A549 (cell line): ENCODE data around the gene TAGAP. TPM values are rescaled to one million over a fixed set of nuclear protein-coding genes. Genes with fewer than 3 reads are reported as not detected.

Experiments used
- ATAC-seq, 2 experiments: fragments of 200-7000 bp in 1 of 2; fragments of >200 bp in 1 of 2; cut with Nextera tagmentation in 1 of 2; cut with Tn5 transposase in 1 of 2; 3 replicates each; pipeline versions ENCODE4 v1.8.0 to v1.9.1; 2018 to 2020; ENCODE audit warnings: mild to moderate bottlenecking in 1 of 2, moderate library complexity in 1 of 2
- CTCF ChIA-PET: fragments of 300-600 bp; sonication (Branson Sonifier 250); formaldehyde crosslinking; extraction: SDS; loops from one replicate; lab custom pipeline; 2021; ENCODE audit warnings: antibody characterized with exemption, inconsistent platforms; lab: Yijun Ruan, JAX
- POLR2A ChIA-PET: fragments of 350-600 bp; formaldehyde crosslinking; extraction: SDS; loops from one replicate; lab custom pipeline; 2021; ENCODE audit warnings: antibody characterized with exemption, inconsistent platforms; lab: Yijun Ruan, JAX
- DNase-seq, 2 experiments: peaks; one replicate each; pipeline versions ENCODE4 v3.0.0 to v3.0.0-alpha.2; 2011 to 2016; ENCODE audit warnings: low read depth in 1 of 2, low spot score in 1 of 2
- FAIRE-seq: peaks from 2 replicates; lab custom pipeline; 2011; peaks lifted over from hg19 to GRCh38; lab: Jason Lieb, UNC
- H3K27ac ChIP-seq, 2 experiments: fragments of >200 bp; sonication (Bioruptor Twin); formaldehyde crosslinking; 3 replicates each; pipeline ENCODE4 v1.5.1; 2016 to 2017
- H3K4me1 ChIP-seq: fragments of >200 bp; sonication (Bioruptor Twin); formaldehyde crosslinking; 3 replicates; pipeline ENCODE4 v1.6.1; 2016
- H3K4me2 ChIP-seq: fragments of >200 bp; sonication (Bioruptor Twin); formaldehyde crosslinking; 3 replicates; pipeline ENCODE4 v1.6.1; 2016
- H3K4me3 ChIP-seq: fragments of >200 bp; sonication (Bioruptor Twin); formaldehyde crosslinking; 3 replicates; pipeline ENCODE4 v1.5.1; 2016
- H3K9me3 ChIP-seq: fragments of >200 bp; sonication (Bioruptor Twin); formaldehyde crosslinking; 3 replicates; pipeline ENCODE4 v1.6.1; 2016
- CBX2 ChIP-seq: fragments of 200-600 bp; sonication (generic); IDR thresholded peaks from 2 replicates; pipeline ENCODE4 v1.6.1; 2016; ENCODE audit warnings: low read depth, mild to moderate bottlenecking, borderline replicate concordance
- CBX8 ChIP-seq: fragments of 200-600 bp; sonication (generic); IDR thresholded peaks from 2 replicates; pipeline ENCODE4 v1.6.1; 2016
- CTCF ChIP-seq: fragments of >200 bp; sonication (Bioruptor Twin); formaldehyde crosslinking; IDR thresholded peaks from 3 replicates; pipeline ENCODE4 v1.5.1; 2016
- ELK1 ChIP-seq: fragments of 150-350 bp; IDR thresholded peaks from 2 replicates; pipeline ENCODE4 v1.6.1; 2014; ENCODE audit warnings: low read depth, mild to moderate bottlenecking, low read length
- EP300 ChIP-seq, 2 experiments: fragments of >200 bp; sonication (Bioruptor Twin); formaldehyde crosslinking; IDR thresholded peaks; 2 replicates in 1 of 2; 3 replicates in 1 of 2; pipeline ENCODE4 v1.6.1; 2016 to 2017
- FOSB ChIP-seq: fragments of 250-450 bp; sonication (Bioruptor Pico); IDR thresholded peaks from 2 replicates; pipeline ENCODE4 v1.5.0; 2020; ENCODE audit warnings: mild to moderate bottlenecking, moderate library complexity
- HDAC2 ChIP-seq: fragments of 200-600 bp; sonication (generic); IDR thresholded peaks from 2 replicates; pipeline ENCODE4 v1.6.1; 2016
- HES2 ChIP-seq: fragments of >200 bp; sonication (Bioruptor Twin); formaldehyde crosslinking; IDR thresholded peaks from 2 replicates; pipeline ENCODE4 v1.6.1; 2016
- HOXA7 ChIP-seq: fragments of 250-450 bp; sonication (Bioruptor Pico); IDR thresholded peaks from 2 replicates; pipeline ENCODE4 v1.5.0; 2020; ENCODE audit warnings: mild to moderate bottlenecking, moderate library complexity
- JUNB ChIP-seq: fragments of >200 bp; sonication (Bioruptor Twin); formaldehyde crosslinking; IDR thresholded peaks from 2 replicates; pipeline ENCODE4 v1.6.1; 2016
- MYC ChIP-seq: IDR thresholded peaks from 2 replicates; pipeline ENCODE4 v1.6.1; 2012; ENCODE audit warnings: mild to moderate bottlenecking, inconsistent platforms, low read length, improper control_type of control experiment, borderline replicate concordance
- PHF8 ChIP-seq: fragments of 200-600 bp; sonication (generic); IDR thresholded peaks from 2 replicates; pipeline ENCODE4 v1.6.1; 2016; ENCODE audit warnings: low read depth, mild to moderate bottlenecking, antibody characterized with exemption, moderate library complexity, borderline replicate concordance
- POLR2A ChIP-seq: IDR thresholded peaks from 2 replicates; pipeline ENCODE4 v1.6.1; 2012; ENCODE audit warnings: mild to moderate bottlenecking, low read length
- POLR2AphosphoS2 ChIP-seq: conservative IDR thresholded peaks from 2 replicates; pipeline ENCODE4 v1.6.1; 2012; ENCODE audit warnings: low read length, improper control_type of control experiment, inconsistent platforms
- SMC3 ChIP-seq: fragments of >200 bp; sonication (Bioruptor Twin); formaldehyde crosslinking; IDR thresholded peaks from 3 replicates; pipeline ENCODE4 v1.6.1; 2018; ENCODE audit warnings: inconsistent platforms
- SREBF2 ChIP-seq: fragments of 450-650 bp; IDR thresholded peaks from 2 replicates; pipeline ENCODE4 v1.6.1; 2014; ENCODE audit warnings: mild to moderate bottlenecking, moderate library complexity
- ZSCAN20 ChIP-seq: fragments of 250-450 bp; sonication (Bioruptor Pico); IDR thresholded peaks from 2 replicates; pipeline ENCODE4 v1.8.0; 2022; ENCODE audit warnings: mild to moderate bottlenecking, moderate library complexity
- WGBS: methylation state at CpG from one replicate; pipeline ENCODE4 v1.1.6; 2017; ENCODE audit errors: missing lambda C conversion rate; 5-methylcytosine and 5-hydroxymethylcytosine counted together
- polyA plus RNA-seq, 4 experiments: library from polyadenylated mRNA; depleted of rRNA in 3 of 4; stranded (reverse); fragments of >200 nt; fragmentation: RNase III in 1 of 4; extraction: RNeasy Plus Mini Kit Qiagen cat#74134 plus additional on column Dnase treatment in 1 of 4; gene quantifications; 2 replicates in 3 of 4; 3 replicates in 1 of 4; pipeline ENCODE4 v1.2.3, GENCODE V29; 2011 to 2017

TAGAP gene
- polyA plus RNA-seq, 2 of the 4 experiments (the other 2 are of a cell fraction) = not detected

- FAIRE-seq (no peak), DNase-seq (no peak), ATAC-seq (no peak)
- POLR2A ChIA-PET = no interaction called here
- TF ChIP-seq POLR2A (no peak), POLR2AphosphoS2 (no peak), SMC3 (no peak), SREBF2 (no peak)
- 11% methylated on average over 3 of the region's 3 CpGs for WGBS
- Histone ChIP-seq H3K4me2 (no peak overlapping the region), H3K27ac (no peak overlapping the region), H3K4me3 (no peak overlapping the region), H3K9me3 (no peaks in the 10 kb centered on the region; the same call in 2 of the 3 replicates), H3K4me1 (no peaks in the 10 kb centered on the region)
- CTCF ChIA-PET = interaction anchor here (0.6 kb wide), 1 partner anchor 375 kb away, joined by 4 read pairs; no protein-coding TSS in a partner anchor
Measured at GRCh38 chr6:159066483-159066882, 21.7 kb upstream of the TAGAP start.

GRCh38 chr6:159065759-159066329 is 21.1 kb upstream of the TAGAP start:
- no peak for DNase-seq
- POLR2A ChIA-PET = no interaction called here

GRCh38 chr6:159065091-159065490 is 20.3 kb upstream of the TAGAP start:
- ATAC-seq (no peak), DNase-seq (no peak), FAIRE-seq (no peak)
- WGBS = 49% methylated on average over 6 of the region's 6 CpGs
- TF ChIP-seq PHF8 (no peak), EP300 (IDR thresholded peaks at IDR 0.05) (no peak), HOXA7 (CRISPR knock-in tag) (no peak)
- Histone ChIP-seq H3K4me1 (no peaks in the 10 kb centered on the region), H3K27ac (no peak overlapping the region), H3K4me2 (no peak overlapping the region), H3K4me3 (no peak overlapping the region), H3K9me3 (no peaks in the 10 kb centered on the region; the same call in 2 of the 3 replicates)
- POLR2A ChIA-PET = no interaction called here
- CTCF ChIA-PET = interaction anchor here (1.1 to 1.4 kb wide), 3 partner anchors 23 to 70 kb away, joined by 3 to 5 read pairs (median 3); no protein-coding TSS in a partner anchor

More at GRCh38 chr6:159065759-159066329, 21.1 kb upstream of the TAGAP start:
- Histone ChIP-seq H3K4me3 (no peak overlapping the region), H3K9me3 (no peaks in the 10 kb centered on the region; the same call in 2 of the 3 replicates), H3K4me1 (no peaks in the 10 kb centered on the region), H3K4me2 (no peak overlapping the region), H3K27ac (no peak overlapping the region)
- CTCF ChIA-PET = interaction anchor here (0.6 to 1.4 kb wide), 3 partner anchors 38 to 374 kb away, joined by 3 to 5 read pairs (median 4); no protein-coding TSS in a partner anchor
- ATAC-seq (no peak), FAIRE-seq (no peak)
- no peak for TF ChIP-seq PHF8
- TF ChIP-seq FOSB (CRISPR knock-in tag) = no peak
- no peak for TF ChIP-seq MYC
- no peak for TF ChIP-seq EP300 (IDR thresholded peaks at IDR 0.05)
- TF ChIP-seq CBX2 = no peak
- WGBS = 48% methylated on average over 2 of the region's 3 CpGs

- ChIA-PET CTCF (interaction anchor here (1.1 to 1.4 kb wide), 3 partner anchors 22 to 71 kb away, joined by 3 to 5 read pairs (median 3); no protein-coding TSS in a partner anchor), POLR2A (no interaction called here)
- DNase-seq (no peak), FAIRE-seq (no peak), ATAC-seq (no peak)
- Histone ChIP-seq H3K4me2 (no peak overlapping the region), H3K9me3 (no peaks in the 10 kb centered on the region; the same call in 2 of the 3 replicates), H3K27ac (no peak overlapping the region), H3K4me1 (no peaks in the 10 kb centered on the region), H3K4me3 (no peak overlapping the region)
- 33% methylated on average over 8 of the region's 8 CpGs for WGBS
- no peak for TF ChIP-seq HES2
- TF ChIP-seq ELK1 = no peak
- no peak for TF ChIP-seq JUNB
- TF ChIP-seq ZSCAN20 = no peak
- TF ChIP-seq HDAC2 = no peak
- no peak for TF ChIP-seq CBX8
- TF ChIP-seq EP300 (IDR thresholded peaks at IDR 0.05) = no peak
- TF ChIP-seq CTCF = no peak
Measured at GRCh38 chr6:159064477-159064876, 19.7 kb upstream of the TAGAP start.
